Activated T-cell treated with anti-CD3 and anti-CD28 coated beads for 4 hours (primary cell): Measurements from ENCODE around the gene MRTFB.

ENCODE experiments used
- DNase-seq: peaks from one replicate; pipeline ENCODE4 v3.0.0-alpha.2; 2020

The MRTFB gene

GRCh38 chr16:14196011-14196410, 124.9 kb downstream of the MRTFB start:
- no peak for DNase-seq

- DNase-seq = no peak
Observed at GRCh38 chr16:14196539-14196938, 125.4 kb downstream of the MRTFB start.

- no peak for DNase-seq
Observed at GRCh38 chr16:14198012-14198411, 126.9 kb downstream of the MRTFB start.

- no peak for DNase-seq
Observed at GRCh38 chr16:14198572-14198971, 127.5 kb downstream of the MRTFB start.

- DNase-seq = no peak
Observed at GRCh38 chr16:14199199-14199598, 128.1 kb downstream of the MRTFB start.

GRCh38 chr16:14199624-14200023, 128.5 kb downstream of the MRTFB start:
- DNase-seq = no peak

GRCh38 chr16:14202095-14202494, 131.0 kb downstream of the MRTFB start:
- no peak for DNase-seq

- no peak for DNase-seq
Observed at GRCh38 chr16:14202697-14203096, 131.6 kb downstream of the MRTFB start.

- no peak for DNase-seq
Observed at GRCh38 chr16:14203166-14203565, 132.0 kb downstream of the MRTFB start.

GRCh38 chr16:14205666-14206065, 134.5 kb downstream of the MRTFB start:
- no peak for DNase-seq

- no peak for DNase-seq
Observed at GRCh38 chr16:14211856-14212543, 140.9 kb downstream of the MRTFB start.

- no peak for DNase-seq
Observed at GRCh38 chr16:14215941-14216340, 144.8 kb downstream of the MRTFB start.

- DNase-seq = no peak
Observed at GRCh38 chr16:14219983-14220382, 148.9 kb downstream of the MRTFB start.

GRCh38 chr16:14223632-14224031, 152.5 kb downstream of the MRTFB start:
- DNase-seq = no peak

- DNase-seq = no peak
Observed at GRCh38 chr16:14225457-14225856, 154.3 kb downstream of the MRTFB start.

- no peak for DNase-seq
Observed at GRCh38 chr16:14232106-14232864, 161.2 kb downstream of the MRTFB start.

- no peak for DNase-seq
Observed at GRCh38 chr16:14236401-14236800, 165.3 kb downstream of the MRTFB start.

GRCh38 chr16:14238756-14239155, 167.6 kb downstream of the MRTFB start:
- DNase-seq = no peak

GRCh38 chr16:14239791-14240190, 168.7 kb downstream of the MRTFB start:
- DNase-seq = no peak

GRCh38 chr16:14240219-14240843, 169.2 kb downstream of the MRTFB start:
- DNase-seq = no peak

- no peak for DNase-seq
Observed at GRCh38 chr16:14240964-14241363, 169.8 kb downstream of the MRTFB start.

- no peak for DNase-seq
Observed at GRCh38 chr16:14241631-14242030, 170.5 kb downstream of the MRTFB start.

- no peak for DNase-seq
Observed at GRCh38 chr16:14242769-14243168, 171.7 kb downstream of the MRTFB start.
